ENCODE data around the gene ARHGAP28.

The ARHGAP28 gene

GRCh38 chr18:6885992-6886796, 156.7 kb downstream of the ARHGAP28 start:
- Histone ChIP-seq H3K36me3 (replicated peaks) (no peaks in the 10 kb centered on the region), H3K27ac (no peak overlapping the region), H3K27me3 (replicated peaks) (no peaks in the 10 kb centered on the region), H3K4me3 (ENCODE audit: low read depth, low read length) (no peak overlapping the region)
- peak; percentile 72 for TF ChIP-seq CTCF (IDR thresholded peaks at IDR 0.05; ENCODE audit: low read depth, low read length, missing control alignments)
- in situ Hi-C loops (cut with HindIII; ENCODE audit: low pct_ligation_motif_present, low sequenced_read_pairs), result loop anchor here (10.0 kb wide), 1 partner anchor 341 kb away; no protein-coding TSS in a partner anchor
- peak; percentile 45 for DNase-seq

GRCh38 chr18:6886797-6887330, 157.3 kb downstream of the ARHGAP28 start:
- H3K4me3 ChIP-seq (ENCODE audit: low read depth, low read length), result no peak overlapping the region
- no peaks in the 10 kb centered on the region for H3K27me3 ChIP-seq (replicated peaks)
- in situ Hi-C loops (cut with HindIII; ENCODE audit: low pct_ligation_motif_present, low sequenced_read_pairs), result loop anchor here (10.0 kb wide), 1 partner anchor 342 kb away; no protein-coding TSS in a partner anchor
- no peak for DNase-seq
- no peak for TF ChIP-seq CTCF (IDR thresholded peaks at IDR 0.05; ENCODE audit: low read depth, low read length, missing control alignments)
- no peaks in the 10 kb centered on the region for H3K36me3 ChIP-seq (replicated peaks)
- H3K27ac ChIP-seq, result no peak overlapping the region

GRCh38 chr18:6891788-6892187, 162.3 kb downstream of the ARHGAP28 start:
- no peak for TF ChIP-seq CTCF (IDR thresholded peaks at IDR 0.05; ENCODE audit: low read depth, low read length, missing control alignments)
- H3K36me3 ChIP-seq (replicated peaks), result no peaks in the 10 kb centered on the region
- H3K27me3 ChIP-seq (replicated peaks), result no peaks in the 10 kb centered on the region
- in situ Hi-C loops (cut with HindIII; ENCODE audit: low pct_ligation_motif_present, low sequenced_read_pairs), result no loop called here
- H3K27ac ChIP-seq, result no peak overlapping the region
- no peak overlapping the region for H3K4me3 ChIP-seq (ENCODE audit: low read depth, low read length)
- no peak for DNase-seq

GRCh38 chr18:6901286-6901926, 171.9 kb downstream of the ARHGAP28 start:
- TF ChIP-seq CTCF (IDR thresholded peaks at IDR 0.05; ENCODE audit: low read depth, low read length, missing control alignments), result no peak
- Histone ChIP-seq H3K27me3 (replicated peaks) (no peaks in the 10 kb centered on the region), H3K27ac (no peak overlapping the region), H3K36me3 (replicated peaks) (no peaks in the 10 kb centered on the region), H3K4me3 (ENCODE audit: low read depth, low read length) (no peak overlapping the region)
- in situ Hi-C loops (cut with HindIII; ENCODE audit: low pct_ligation_motif_present, low sequenced_read_pairs), result no loop called here
- DNase-seq, result no peak

- no peak for TF ChIP-seq CTCF (IDR thresholded peaks at IDR 0.05; ENCODE audit: low read depth, low read length, missing control alignments)
- Histone ChIP-seq H3K27ac (no peak overlapping the region), H3K36me3 (replicated peaks) (no peaks in the 10 kb centered on the region), H3K4me3 (ENCODE audit: low read depth, low read length) (no peak overlapping the region), H3K27me3 (replicated peaks) (no peaks in the 10 kb centered on the region)
- in situ Hi-C loops (cut with HindIII; ENCODE audit: low pct_ligation_motif_present, low sequenced_read_pairs), result no loop called here
- no peak for DNase-seq
These were observed 187.6 kb downstream of the ARHGAP28 start for GRCh38 chr18:6917072-6917471.
